Gastrocnemius medialis (tissue), 4 donors: ENCODE results near the gene GLRA1. TPM values are rescaled to one million over a fixed set of nuclear protein-coding genes. Genes with fewer than 3 reads are reported as not detected.
"Not testable (repeated sequence)": the region's sequence is repeated elsewhere in the genome, so short reads cannot be mapped to it uniquely, and the experiment has no call there.

Experiments used
- ATAC-seq, 2 donors: fragments of 150-250 bp; one replicate each; pipeline ENCODE4 v1.9.1; 2016
- DNase-seq, 2 donors: peaks; one replicate each; pipeline ENCODE4 v3.0.0-alpha.2; 2019
- H3K27ac ChIP-seq, 4 donors: fragments of 200-600 bp; sonication (generic); 1 replicate in 1 of 4; 2 replicates in 3 of 4; pipeline ENCODE4 v1.5.1; 2016 to 2018; ENCODE audit warnings: mild to moderate bottlenecking in 2 of 4, moderate library complexity in 1 of 4
- H3K27me3 ChIP-seq, 3 donors: fragments of 200-600 bp; sonication (generic) in 2 of 3; 1 replicate in 1 of 3; 2 replicates in 2 of 3; pipeline versions ENCODE4 v1.5.1 to v1.6.0; 2016 to 2019; ENCODE audit warnings: mild to moderate bottlenecking in 1 of 3, moderate library complexity in 1 of 3
- H3K36me3 ChIP-seq, 2 donors: fragments of 200-600 bp; sonication (generic) in 1 of 2; one replicate each; pipeline ENCODE4 v1.5.1; 2017 to 2018
- H3K4me1 ChIP-seq, 2 donors: fragments of 200-600 bp; sonication (generic) in 1 of 2; one replicate each; pipeline ENCODE4 v1.5.1; 2016 to 2017; ENCODE audit warnings: mild to moderate bottlenecking in 2 of 2
- H3K4me3 ChIP-seq, 4 donors: fragments of 200-600 bp; sonication (generic) in 3 of 4; 1 replicate in 1 of 4; 2 replicates in 3 of 4; pipeline ENCODE4 v1.5.1; 2016 to 2019; ENCODE audit warnings: mild to moderate bottlenecking in 2 of 4
- H3K9me3 ChIP-seq, 3 donors: fragments of 200-600 bp; sonication (generic) in 2 of 3; 1 replicate in 1 of 3; 2 replicates in 2 of 3; pipeline ENCODE4 v1.5.1; 2016 to 2019
- POLR2A ChIP-seq, 2 donors: fragments of 450-650 bp; IDR thresholded peaks; one replicate each; pipeline ENCODE4 v1.6.1; 2017; ENCODE audit warnings: antibody characterized with exemption in 2 of 2, mild to moderate bottlenecking in 2 of 2, moderate library complexity in 2 of 2
- in situ Hi-C, 4 donors: fragments of 200-750 bp; cut with MboI; loops; one replicate each; pipeline versions ENCODE4 v1.15.0 to v1.8.0; 2017; ENCODE audit warnings: low sequenced_read_pairs in 4 of 4
- intact Hi-C: fragments of 100-400 bp; cut with DNase I; formaldehyde crosslinking; loops from one replicate; pipeline ENCODE4 v1.15.1; 2023; ENCODE audit warnings: low total_unique reads
- total RNA-seq, 4 donors: library from RNA; depleted of rRNA; stranded (reverse); fragments of >200 nt; gene quantifications; one replicate each; pipeline versions ENCODE4 v1.1.0 to v1.2.3, GENCODE V29; 2016
- TF ChIP-seq, protein P1 (sequence below), 5 experiments: fragments of 450-650 bp in 3 of 5; fragments of 200-600 bp in 2 of 5; sonication (generic) in 2 of 5; IDR thresholded peaks in 4 of 5; conservative IDR thresholded peaks in 1 of 5; 1 replicate in 4 of 5; 2 replicates in 1 of 5; pipeline ENCODE4 v1.5.1; 2016 to 2019; ENCODE audit warnings: antibody characterized with exemption in 5 of 5, mild to moderate bottlenecking in 3 of 5, moderate library complexity in 3 of 5

The GLRA1 gene
- total RNA-seq, 4 donors from 2014 or later, result not detected

- H3K4me1 ChIP-seq, result no peaks in the 10 kb centered on the region
- in situ Hi-C loops, result no loop called here
- H3K27me3 ChIP-seq, result no peaks in the 10 kb centered on the region
- H3K27ac ChIP-seq, result no peak overlapping the region
- TF ChIP-seq, protein P1, sequence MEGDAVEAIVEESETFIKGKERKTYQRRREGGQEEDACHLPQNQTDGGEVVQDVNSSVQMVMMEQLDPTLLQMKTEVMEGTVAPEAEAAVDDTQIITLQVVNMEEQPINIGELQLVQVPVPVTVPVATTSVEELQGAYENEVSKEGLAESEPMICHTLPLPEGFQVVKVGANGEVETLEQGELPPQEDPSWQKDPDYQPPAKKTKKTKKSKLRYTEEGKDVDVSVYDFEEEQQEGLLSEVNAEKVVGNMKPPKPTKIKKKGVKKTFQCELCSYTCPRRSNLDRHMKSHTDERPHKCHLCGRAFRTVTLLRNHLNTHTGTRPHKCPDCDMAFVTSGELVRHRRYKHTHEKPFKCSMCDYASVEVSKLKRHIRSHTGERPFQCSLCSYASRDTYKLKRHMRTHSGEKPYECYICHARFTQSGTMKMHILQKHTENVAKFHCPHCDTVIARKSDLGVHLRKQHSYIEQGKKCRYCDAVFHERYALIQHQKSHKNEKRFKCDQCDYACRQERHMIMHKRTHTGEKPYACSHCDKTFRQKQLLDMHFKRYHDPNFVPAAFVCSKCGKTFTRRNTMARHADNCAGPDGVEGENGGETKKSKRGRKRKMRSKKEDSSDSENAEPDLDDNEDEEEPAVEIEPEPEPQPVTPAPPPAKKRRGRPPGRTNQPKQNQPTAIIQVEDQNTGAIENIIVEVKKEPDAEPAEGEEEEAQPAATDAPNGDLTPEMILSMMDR (IDR thresholded peaks at IDR 0.05 in 4 of 5, conservative IDR thresholded peaks at IDR 0.05 in 1 of 5), result no peak
- no peak overlapping the region for H3K4me3 ChIP-seq
- DNase-seq (no peak), ATAC-seq (no peak)
- no peaks in the 10 kb centered on the region for H3K36me3 ChIP-seq
- no peaks in the 10 kb centered on the region for H3K9me3 ChIP-seq
- intact Hi-C loops, result no loop called here
Observed at GRCh38 chr5:151896031-151896691, 28.5 kb downstream of the GLRA1 start.

DNA sequence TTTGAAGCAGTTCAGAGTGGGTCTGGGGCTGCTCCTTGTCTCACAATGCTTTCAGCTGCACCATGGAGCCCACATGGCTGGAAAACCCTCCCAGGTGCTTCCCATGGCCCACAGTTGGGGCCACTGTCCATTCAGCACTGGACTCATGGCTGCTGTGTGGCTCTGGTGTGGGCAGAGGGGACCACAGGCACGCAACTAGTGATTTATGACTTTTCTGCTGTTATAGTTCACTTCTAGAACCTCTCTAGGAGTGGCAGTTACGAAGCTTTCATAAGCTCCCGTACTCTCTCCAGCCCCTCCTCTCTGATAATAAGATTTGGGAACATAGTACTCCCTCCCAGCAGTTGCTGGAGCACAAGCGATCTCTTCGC lies 29.0 kb downstream of the GLRA1 start:
- H3K27ac ChIP-seq, result no peak overlapping the region
- in situ Hi-C loops, result no loop called here
- H3K4me3 ChIP-seq, result no peak overlapping the region
- no peaks in the 10 kb centered on the region for H3K4me1 ChIP-seq
- H3K27me3 ChIP-seq, result no peaks in the 10 kb centered on the region
- intact Hi-C loops, result no loop called here
- ATAC-seq, result no peak
- H3K36me3 ChIP-seq, result no peaks in the 10 kb centered on the region
- no peak for DNase-seq
- no peaks in the 10 kb centered on the region for H3K9me3 ChIP-seq
- TF ChIP-seq, protein P1 (IDR thresholded peaks at IDR 0.05 in 4 of 5, conservative IDR thresholded peaks at IDR 0.05 in 1 of 5), result no peak
- TF ChIP-seq POLR2A (IDR thresholded peaks at IDR 0.05), result no peak

GRCh38 chr5:151893485-151893884 lies 31.2 kb downstream of the GLRA1 start:
- DNase-seq, in situ Hi-C loops, H3K9me3 ChIP-seq, ATAC-seq, H3K4me1 ChIP-seq, H3K27ac ChIP-seq, H3K4me3 ChIP-seq, H3K36me3 ChIP-seq, intact Hi-C loops, H3K27me3 ChIP-seq: not testable (repeated sequence)

- in situ Hi-C loops (no loop called here), intact Hi-C loops (no loop called here)
- no peaks in the 10 kb centered on the region for H3K36me3 ChIP-seq
- H3K9me3 ChIP-seq, result no peaks in the 10 kb centered on the region
- no peaks in the 10 kb centered on the region for H3K27me3 ChIP-seq
- DNase-seq (no peak), ATAC-seq (no peak)
- H3K4me3 ChIP-seq, result no peak overlapping the region
- no peaks in the 10 kb centered on the region for H3K4me1 ChIP-seq
- TF ChIP-seq, protein P1 (IDR thresholded peaks at IDR 0.05 in 4 of 5, conservative IDR thresholded peaks at IDR 0.05 in 1 of 5), result no peak
- no peak overlapping the region for H3K27ac ChIP-seq
Observed at GRCh38 chr5:151892393-151892792, 32.3 kb downstream of the GLRA1 start.

DNA sequence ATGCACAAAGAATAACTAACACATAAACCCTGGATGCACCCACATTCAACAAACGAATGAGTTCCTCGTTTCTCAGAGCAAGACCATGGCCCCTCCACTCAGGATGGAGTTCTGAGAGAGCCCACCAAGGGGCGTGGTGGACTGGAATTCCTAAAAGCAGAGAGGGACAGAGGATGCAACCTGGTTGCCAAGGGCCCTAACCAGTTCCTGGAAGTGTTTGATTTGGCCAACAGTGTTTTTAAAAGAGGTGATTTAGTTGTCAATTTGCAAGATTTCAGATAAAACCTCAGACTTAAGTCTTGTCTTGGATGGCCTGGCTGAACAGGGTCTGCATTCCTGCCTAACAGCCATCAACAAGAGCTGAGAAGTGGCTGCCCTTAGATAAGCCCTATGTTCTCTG lies 34.4 kb downstream of the GLRA1 start:
- H3K36me3 ChIP-seq, result no peaks in the 10 kb centered on the region
- H3K4me1 ChIP-seq, result no peaks in the 10 kb centered on the region
- TF ChIP-seq, protein P1 (IDR thresholded peaks at IDR 0.05 in 4 of 5, conservative IDR thresholded peaks at IDR 0.05 in 1 of 5), result no peak
- TF ChIP-seq POLR2A (IDR thresholded peaks at IDR 0.05), result no peak
- H3K27ac ChIP-seq, result no peak overlapping the region
- DNase-seq (no peak), ATAC-seq (no peak)
- in situ Hi-C loops (no loop called here), intact Hi-C loops (no loop called here)
- no peak overlapping the region for H3K4me3 ChIP-seq
- no peaks in the 10 kb centered on the region for H3K27me3 ChIP-seq
- H3K9me3 ChIP-seq, result no peaks in the 10 kb centered on the region
